A549 (cell line): Measurements from ENCODE around the gene PLEKHA4.

Source experiments
- BCL3 ChIP-seq: fragments of >200 bp; sonication (Bioruptor Twin); formaldehyde crosslinking; IDR thresholded peaks from 3 replicates; pipeline ENCODE4 v1.6.1; 2016
- CEBPB ChIP-seq, 2 experiments: fragments of >200 bp in 1 of 2; sonication (Bioruptor Twin) in 1 of 2; formaldehyde crosslinking in 1 of 2; IDR thresholded peaks; 2 replicates each; pipeline ENCODE4 v1.6.1; 2012 to 2016
- CTCF ChIP-seq: fragments of >200 bp; sonication (Bioruptor Twin); formaldehyde crosslinking; IDR thresholded peaks from 3 replicates; pipeline ENCODE4 v1.5.1; 2016
- ESRRA ChIP-seq: fragments of 150-350 bp; IDR thresholded peaks from 2 replicates; pipeline ENCODE4 v1.6.1; 2014; ENCODE audit warnings: mild to moderate bottlenecking, low read length, borderline replicate concordance
- HDAC2 ChIP-seq: fragments of 200-600 bp; sonication (generic); IDR thresholded peaks from 2 replicates; pipeline ENCODE4 v1.6.1; 2016
- HOXA7 ChIP-seq: fragments of 250-450 bp; sonication (Bioruptor Pico); IDR thresholded peaks from 2 replicates; pipeline ENCODE4 v1.5.0; 2020; ENCODE audit warnings: mild to moderate bottlenecking, moderate library complexity
- PHF8 ChIP-seq: fragments of 200-600 bp; sonication (generic); IDR thresholded peaks from 2 replicates; pipeline ENCODE4 v1.6.1; 2016; ENCODE audit warnings: low read depth, mild to moderate bottlenecking, antibody characterized with exemption, moderate library complexity, borderline replicate concordance
- POLR2A ChIP-seq: IDR thresholded peaks from 2 replicates; pipeline ENCODE4 v1.6.1; 2012; ENCODE audit warnings: mild to moderate bottlenecking, low read length
- POLR2AphosphoS2 ChIP-seq: conservative IDR thresholded peaks from 2 replicates; pipeline ENCODE4 v1.6.1; 2012; ENCODE audit warnings: low read length, improper control_type of control experiment, inconsistent platforms
- RAD21 ChIP-seq, 2 experiments: fragments of >200 bp in 1 of 2; sonication (Bioruptor Twin) in 1 of 2; formaldehyde crosslinking in 1 of 2; IDR thresholded peaks in 1 of 2; conservative IDR thresholded peaks in 1 of 2; 2 replicates in 1 of 2; 3 replicates in 1 of 2; pipeline ENCODE4 v1.6.1; 2012 to 2018; ENCODE audit warnings: inconsistent platforms in 1 of 2

GRCh38 chr19:48797103-48797502 lies 71.3 kb downstream of the PLEKHA4 start:
- TF ChIP-seq HDAC2: no peak
- no peak for TF ChIP-seq CTCF
- no peak for TF ChIP-seq ESRRA
- no peak for TF ChIP-seq POLR2AphosphoS2
- TF ChIP-seq PHF8: no peak
- TF ChIP-seq RAD21 (conservative IDR thresholded peaks at IDR 0.05 in 1 of 2, IDR thresholded peaks at IDR 0.05 in 1 of 2): no peak
- no peak for TF ChIP-seq POLR2A
- no peak for TF ChIP-seq BCL3
- TF ChIP-seq HOXA7 (CRISPR knock-in tag): no peak
- no peak for TF ChIP-seq CEBPB (IDR thresholded peaks at IDR 0.05)
